Mesenchymal stem cell (in vitro differentiated cells and primary cell): ENCODE data around the gene OR13C2.

Experiments
- DNase-seq: peaks from one replicate; pipeline ENCODE4 v3.0.0-alpha.2; 2013
- H2AFZ ChIP-seq: one replicate; pipeline ENCODE4 v1.6.1; 2013; ENCODE audit warnings: low read depth, mild to moderate bottlenecking, control low read depth, inconsistent platforms, low read length, moderate library complexity
- H2AK5ac ChIP-seq: 2 replicates; pipeline ENCODE4 v1.6.1; 2013; ENCODE audit warnings: low read length, moderate library complexity, mild to moderate bottlenecking, inconsistent platforms; ENCODE audit not compliant: severe bottlenecking
- H2BK120ac ChIP-seq: one replicate; pipeline ENCODE4 v1.6.1; 2013; ENCODE audit warnings: low read depth, mild to moderate bottlenecking, inconsistent platforms, low read length, moderate library complexity
- H2BK12ac ChIP-seq, 2 experiments: one replicate each; pipeline ENCODE4 v1.6.1; 2013; ENCODE audit warnings: inconsistent platforms in 2 of 2, low read length in 2 of 2, mild to moderate bottlenecking in 2 of 2, moderate library complexity in 2 of 2, control low read depth in 1 of 2
- H2BK15ac ChIP-seq: one replicate; pipeline ENCODE4 v1.6.1; 2013; ENCODE audit warnings: mild to moderate bottlenecking, low read depth, inconsistent platforms; ENCODE audit not compliant: poor library complexity, severe bottlenecking
- H2BK5ac ChIP-seq: 2 replicates; pipeline ENCODE4 v1.6.1; 2013; ENCODE audit warnings: low read depth, mild to moderate bottlenecking, low read length, control low read depth, inconsistent platforms; ENCODE audit not compliant: poor library complexity, severe bottlenecking
- H3K14ac ChIP-seq, 2 experiments: one replicate each; pipeline ENCODE4 v1.6.1; 2013; ENCODE audit warnings: inconsistent platforms in 2 of 2, low read length in 2 of 2, control low read depth in 1 of 2, mild to moderate bottlenecking in 1 of 2, moderate library complexity in 1 of 2
- H3K18ac ChIP-seq, 2 experiments: one replicate each; pipeline ENCODE4 v1.6.1; 2013; ENCODE audit warnings: inconsistent platforms in 2 of 2, low read length in 2 of 2, control low read depth in 1 of 2, low read depth in 1 of 2, mild to moderate bottlenecking in 1 of 2
- H3K23ac ChIP-seq, 2 experiments: one replicate each; pipeline ENCODE4 v1.6.1; 2013; ENCODE audit warnings: inconsistent platforms in 2 of 2, low read length in 2 of 2, mild to moderate bottlenecking in 2 of 2, moderate library complexity in 2 of 2, control low read depth in 1 of 2
- H3K27ac ChIP-seq: 2 replicates; pipeline ENCODE4 v1.5.1; 2013; ENCODE audit warnings: mild to moderate bottlenecking, moderate library complexity, low read length, control low read depth, inconsistent platforms; ENCODE audit not compliant: poor library complexity, severe bottlenecking
- H3K27me3 ChIP-seq, 2 experiments: 2 replicates each; pipeline versions ENCODE4 v1.6.1 to v1.7.0; 2013; ENCODE audit warnings: low read length in 2 of 2, mild to moderate bottlenecking in 2 of 2, moderate library complexity in 2 of 2, control low read depth in 1 of 2, inconsistent platforms in 1 of 2; ENCODE audit not compliant: control insufficient read depth in 1 of 2, insufficient read depth in 1 of 2
- H3K36me3 ChIP-seq, 2 experiments: 2 replicates each; pipeline versions ENCODE4 v1.6.1 to v1.7.0; 2013; ENCODE audit warnings: low read length in 2 of 2, control low read depth in 1 of 2, inconsistent platforms in 1 of 2, low read depth in 1 of 2, mild to moderate bottlenecking in 1 of 2; ENCODE audit not compliant: insufficient read depth in 2 of 2, control insufficient read depth in 1 of 2
- H3K4ac ChIP-seq, 2 experiments: one replicate each; pipeline ENCODE4 v1.6.1; 2013; ENCODE audit warnings: inconsistent platforms in 2 of 2, low read length in 2 of 2, mild to moderate bottlenecking in 2 of 2, moderate library complexity in 2 of 2, control low read depth in 1 of 2, low read depth in 1 of 2
- H3K4me1 ChIP-seq: 2 replicates; pipeline ENCODE4 v1.6.1; 2013; ENCODE audit warnings: low read depth, low read length, control low read depth; ENCODE audit not compliant: control insufficient read depth, insufficient read depth
- H3K4me2 ChIP-seq: 2 replicates; pipeline ENCODE4 v1.6.1; 2013; ENCODE audit warnings: low read length, mild to moderate bottlenecking, inconsistent platforms; ENCODE audit not compliant: poor library complexity, severe bottlenecking
- H3K4me3 ChIP-seq, 2 experiments: 2 replicates each; pipeline versions ENCODE4 v1.5.1 to v1.7.0; 2013; ENCODE audit warnings: low read length in 2 of 2, mild to moderate bottlenecking in 2 of 2, control low read depth in 1 of 2, low read depth in 1 of 2; ENCODE audit not compliant: insufficient read depth in 1 of 2
- H3K79me1 ChIP-seq: replicated peaks from 2 replicates; pipeline ENCODE4 v1.6.1; 2013; ENCODE audit warnings: mild to moderate bottlenecking, control low read depth, low read length, inconsistent platforms; ENCODE audit not compliant: poor library complexity, severe bottlenecking
- H3K9ac ChIP-seq: 2 replicates; pipeline ENCODE4 v1.7.0; 2013; ENCODE audit warnings: mild to moderate bottlenecking, low read length, moderate library complexity
- H3K9me3 ChIP-seq: 2 replicates; pipeline ENCODE4 v1.7.0; 2013; ENCODE audit warnings: mild to moderate bottlenecking, low read length; ENCODE audit not compliant: control insufficient read depth
- H4K8ac ChIP-seq: one replicate; pipeline ENCODE4 v1.6.1; 2013; ENCODE audit warnings: inconsistent platforms, mild to moderate bottlenecking, low read length, moderate library complexity
- H4K91ac ChIP-seq: one replicate; pipeline ENCODE4 v1.6.1; 2013; ENCODE audit warnings: mild to moderate bottlenecking, low read length, inconsistent platforms
- WGBS: methylation state at CpG from one replicate; pipeline ENCODE4 v1.1.7; 2013; ENCODE audit warnings: mixed read lengths; 5-methylcytosine and 5-hydroxymethylcytosine counted together

OR13C2 gene

GRCh38 chr9:104556830-104557634, 48.4 kb downstream of the OR13C2 start:
- H3K79me1 ChIP-seq, result no peaks in the 10 kb centered on the region
- H2BK12ac ChIP-seq, result no peak overlapping the region
- H3K23ac ChIP-seq, result no peak overlapping the region
- no peaks in the 10 kb centered on the region for H3K36me3 ChIP-seq
- no peak for DNase-seq
- H3K14ac ChIP-seq, result no peak overlapping the region
- no peak overlapping the region for H2BK5ac ChIP-seq
- H3K4me3 ChIP-seq, result no peak overlapping the region
- WGBS, result 75% methylated on average over 7 of the region's 8 CpGs
- H2BK15ac ChIP-seq, result no peak overlapping the region
- H3K9me3 ChIP-seq, result peaks cover 4% of the 10 kb centered on the region
- H2BK120ac ChIP-seq, result no peak overlapping the region
- no peak overlapping the region for H4K91ac ChIP-seq
- no peaks in the 10 kb centered on the region for H3K4me1 ChIP-seq
- no peak overlapping the region for H3K9ac ChIP-seq
- no peak overlapping the region for H3K4me2 ChIP-seq
- H2AFZ ChIP-seq, result no peak overlapping the region
- no peak overlapping the region for H2AK5ac ChIP-seq
- H3K4ac ChIP-seq, result no peak overlapping the region
- H3K27me3 ChIP-seq, result no peaks in the 10 kb centered on the region
- no peak overlapping the region for H3K18ac ChIP-seq
- H3K27ac ChIP-seq, result no peak overlapping the region
- H4K8ac ChIP-seq, result no peak overlapping the region

GRCh38 chr9:104555521-104555920, 49.9 kb downstream of the OR13C2 start:
- Histone ChIP-seq H3K9me3 (peaks cover 4% of the 10 kb centered on the region), H2BK120ac (no peak overlapping the region), H3K36me3 (no peaks in the 10 kb centered on the region), H3K4ac (no peak overlapping the region), H3K4me2 (no peak overlapping the region), H3K9ac (no peak overlapping the region), H2BK15ac (no peak overlapping the region), H2AFZ (no peak overlapping the region), H3K4me3 (no peak overlapping the region), H2AK5ac (no peak overlapping the region), H2BK5ac (no peak overlapping the region), H3K4me1 (no peaks in the 10 kb centered on the region), H3K79me1 (no peaks in the 10 kb centered on the region), H4K8ac (no peak overlapping the region), H3K23ac (no peak overlapping the region), H3K14ac (no peak overlapping the region), H2BK12ac (no peak overlapping the region), H3K27ac (no peak overlapping the region), H4K91ac (no peak overlapping the region), H3K18ac (no peak overlapping the region), H3K27me3 (no peaks in the 10 kb centered on the region)
- no CpG with 5 or more reads among the region's 1 CpG for WGBS
- no peak for DNase-seq
